PC-9 (cell line): Measurements from ENCODE around the gene PPL. TPM values are rescaled to one million over a fixed set of nuclear protein-coding genes. Genes with fewer than 3 reads are reported as not detected.
A peak's percentile ranks its signal among the peaks of the same experiment; 100 is the strongest.

ENCODE experiments used
- BruUV-seq: library from RNA; stranded (reverse); fragments of 400-500 nt; replicated peaks from 2 replicates; lab custom pipeline; 2021; lab: Mats Ljungman, UMichigan
- CTCF ChIA-PET: fragments of 300-600 bp; sonication (Branson Sonifier 250); formaldehyde crosslinking; loops from one replicate; lab custom pipeline; 2022; ENCODE audit warnings: antibody characterized with exemption; lab: Charles Lee
- POLR2A ChIA-PET: fragments of 300-600 bp; sonication (Branson Sonifier 250); formaldehyde crosslinking; loops from one replicate; lab custom pipeline; 2022; ENCODE audit warnings: antibody characterized with exemption; ENCODE audit not compliant: unreplicated experiment; lab: Charles Lee
- DNase-seq, 2 experiments: peaks; one replicate each; pipeline versions ENCODE4 v3.0.0 to v3.0.0-alpha.2; 2015 to 2022; ENCODE audit warnings: mixed read lengths in 1 of 2
- H2AFZ ChIP-seq: fragments of 200-600 bp; sonication (generic); 2 replicates; pipeline ENCODE4 v1.8.1; 2017; ENCODE audit warnings: antibody characterized with exemption
- H3F3A ChIP-seq: fragments of 200-600 bp; sonication (generic); 2 replicates; pipeline ENCODE4 v1.8.1; 2017; ENCODE audit warnings: antibody characterized with exemption, mild to moderate bottlenecking, low read depth; ENCODE audit not compliant: insufficient read depth
- H3K27ac ChIP-seq: fragments of 200-600 bp; sonication (generic); 2 replicates; pipeline ENCODE4 v1.6.1; 2016; ENCODE audit warnings: mixed run types
- H3K27me3 ChIP-seq: fragments of 200-600 bp; sonication (generic); 2 replicates; pipeline ENCODE4 v1.6.1; 2016; ENCODE audit warnings: low read depth, mixed run types; ENCODE audit not compliant: insufficient read depth
- H3K36me3 ChIP-seq: fragments of 200-600 bp; sonication (generic); 2 replicates; pipeline ENCODE4 v1.6.1; 2016; ENCODE audit warnings: low read depth, mixed run types
- H3K4me1 ChIP-seq: fragments of 200-600 bp; sonication (generic); replicated peaks from 2 replicates; pipeline ENCODE4 v1.6.1; 2016; ENCODE audit warnings: mixed run types; ENCODE audit not compliant: insufficient read depth
- H3K4me2 ChIP-seq: fragments of 200-600 bp; sonication (generic); 2 replicates; pipeline ENCODE4 v1.6.1; 2017; ENCODE audit warnings: mixed run types
- H3K4me3 ChIP-seq: fragments of 200-600 bp; sonication (generic); 2 replicates; pipeline ENCODE4 v1.6.1; 2016; ENCODE audit warnings: mixed run types
- H3K79me2 ChIP-seq: fragments of 200-600 bp; sonication (generic); 2 replicates; pipeline ENCODE4 v1.6.1; 2017; ENCODE audit warnings: low read depth, mixed run types
- H3K9me2 ChIP-seq: fragments of 200-600 bp; sonication (generic); 2 replicates; pipeline ENCODE4 v1.8.1; 2017; ENCODE audit warnings: mild to moderate bottlenecking; ENCODE audit not compliant: insufficient read depth
- H3K9me3 ChIP-seq: fragments of 200-600 bp; sonication (generic); 2 replicates; pipeline ENCODE4 v1.8.1; 2016; ENCODE audit warnings: low read depth; ENCODE audit not compliant: insufficient read depth
- H4K20me1 ChIP-seq: fragments of 200-600 bp; sonication (generic); 2 replicates; pipeline ENCODE4 v1.8.1; 2017; ENCODE audit not compliant: insufficient read depth
- CTCF ChIP-seq: fragments of 200-600 bp; sonication (generic); conservative IDR thresholded peaks from 2 replicates; pipeline ENCODE4 v1.6.1; 2017; ENCODE audit warnings: mixed run types, antibody characterized with exemption, mild to moderate bottlenecking, moderate library complexity
- EZH2 ChIP-seq: fragments of 200-600 bp; sonication (generic); IDR thresholded peaks from 2 replicates; pipeline ENCODE4 v1.8.0; 2017; ENCODE audit warnings: antibody characterized with exemption, low read depth
- intact Hi-C: fragments of 100-400 bp; cut with micrococcal nuclease; formaldehyde crosslinking; loops from one replicate; pipeline ENCODE4 v1.10.0; 2022; ENCODE audit not compliant: unreplicated experiment
- total RNA-seq: library from RNA; stranded (reverse); gene quantifications from 2 replicates; pipeline ENCODE4 v1.2.3, GENCODE V29; 2021

The PPL gene
- total RNA-seq, 1 experiment from 2014 or later, result 187 TPM

GRCh38 chr16:4927661-4928060 lies 9.3 kb downstream of the PPL start:
- no peak overlapping the region for H3K4me3 ChIP-seq
- no peaks in the 10 kb centered on the region for H3K27me3 ChIP-seq
- H3K4me1 ChIP-seq, result peaks cover 32% of the 10 kb centered on the region
- peaks cover 80% of the 10 kb centered on the region for H3K79me2 ChIP-seq
- intact Hi-C loops, result no loop called here
- no TSS peak for BruUV-seq
- TF ChIP-seq CTCF (no peak), EZH2 (no peak)
- H4K20me1 ChIP-seq, result peaks cover 2% of the 10 kb centered on the region
- CTCF ChIA-PET, result no interaction called here
- peaks cover 39% of the 10 kb centered on the region for H3K36me3 ChIP-seq
- H3F3A ChIP-seq, result peaks cover 40% of the 10 kb centered on the region
- POLR2A ChIA-PET, result interaction anchor here (0.6 kb wide), 1 partner anchor 28 kb away, joined by 3 read pairs; no protein-coding TSS in a partner anchor
- no peaks in the 10 kb centered on the region for H3K9me2 ChIP-seq
- no peak overlapping the region for H3K4me2 ChIP-seq
- H3K9me3 ChIP-seq, result peaks cover 17% of the 10 kb centered on the region
- DNase-seq, result no peak
- no peak overlapping the region for H3K27ac ChIP-seq
- H2AFZ ChIP-seq, result no peak overlapping the region

- peaks cover 17% of the 10 kb centered on the region for H3K9me3 ChIP-seq
- no peaks in the 10 kb centered on the region for H3K9me2 ChIP-seq
- H4K20me1 ChIP-seq, result no peaks in the 10 kb centered on the region
- CTCF ChIA-PET, result no interaction called here
- no peak overlapping the region for H2AFZ ChIP-seq
- H3F3A ChIP-seq, result peaks cover 40% of the 10 kb centered on the region
- TF ChIP-seq CTCF (no peak), EZH2 (no peak)
- H3K4me3 ChIP-seq, result no peak overlapping the region
- intact Hi-C loops, result no loop called here
- no peak overlapping the region for H3K27ac ChIP-seq
- no peak for DNase-seq
- H3K4me1 ChIP-seq, result peaks cover 32% of the 10 kb centered on the region
- peaks cover 39% of the 10 kb centered on the region for H3K36me3 ChIP-seq
- no TSS peak for BruUV-seq
- peaks cover 81% of the 10 kb centered on the region for H3K79me2 ChIP-seq
- POLR2A ChIA-PET, result interaction anchor here (0.6 kb wide), 2 partner anchors 14 to 29 kb away, joined by 3 read pairs; no protein-coding TSS in a partner anchor
- no peak overlapping the region for H3K4me2 ChIP-seq
- H3K27me3 ChIP-seq, result no peaks in the 10 kb centered on the region
Measured at GRCh38 chr16:4926928-4927327, 10.0 kb downstream of the PPL start.

- Histone ChIP-seq H3K9me3 (peaks cover 17% of the 10 kb centered on the region), H3K27me3 (no peaks in the 10 kb centered on the region), H3K4me3 (no peak overlapping the region), H2AFZ (no peak overlapping the region), H3K9me2 (no peaks in the 10 kb centered on the region), H3K4me2 (peak overlapping the region; percentile 68), H3K27ac (peak overlapping the region; percentile 65), H3K79me2 (peaks cover 84% of the 10 kb centered on the region), H3F3A (peaks cover 40% of the 10 kb centered on the region), H3K36me3 (peaks cover 39% of the 10 kb centered on the region), H4K20me1 (no peaks in the 10 kb centered on the region), H3K4me1 (peaks cover 37% of the 10 kb centered on the region)
- no TSS peak for BruUV-seq
- TF ChIP-seq CTCF, result no peak
- TF ChIP-seq EZH2, result no peak
- CTCF ChIA-PET, result no interaction called here
- POLR2A ChIA-PET, result no interaction called here
- DNase-seq, result peak in 1 of 2 experiments; percentile 72
- intact Hi-C loops, result loop anchor here (1.0 kb wide), 3 partner anchors 10 to 43 kb away; no protein-coding TSS in a partner anchor
Measured at GRCh38 chr16:4925791-4926190, 11.2 kb downstream of the PPL start.
